Renal cortical epithelial cell (primary cell): Measurements from ENCODE around the gene ZNF562. TPM values are rescaled to one million over a fixed set of nuclear protein-coding genes. Genes with fewer than 3 reads are reported as not detected.

Experiments
- DNase-seq: peaks from one replicate; pipeline ENCODE4 v3.0.0-alpha.2; 2011; ENCODE audit warnings: low read depth
- total RNA-seq: library from RNA; depleted of rRNA; stranded (reverse); fragments of >200 nt; gene quantifications from 2 replicates; pipeline ENCODE4 v1.2.3, GENCODE V29; 2014

The ZNF562 gene
- total RNA-seq, 1 donor from 2014 or later: 57.3 TPM

DNA sequence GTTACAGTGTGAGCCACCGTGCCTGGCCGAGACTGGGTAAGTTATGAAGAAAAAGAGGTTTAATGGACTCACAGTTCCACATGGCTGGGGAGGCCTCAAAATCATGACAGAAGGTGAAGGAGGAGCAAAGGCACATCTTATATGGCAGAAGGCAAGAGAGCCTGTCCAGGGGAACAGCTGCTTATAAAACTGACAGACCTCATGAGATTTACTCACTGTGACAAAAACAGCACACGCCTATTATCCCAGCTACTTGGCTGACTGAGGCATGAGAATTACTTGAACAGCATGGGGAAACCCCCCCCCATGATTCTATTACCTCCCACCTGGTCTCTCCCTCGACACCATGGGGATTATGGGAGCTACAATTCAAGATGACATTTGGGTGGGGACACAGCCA is 30.4 kb downstream of the ZNF562 start:
- DNase-seq: no peak

DNA sequence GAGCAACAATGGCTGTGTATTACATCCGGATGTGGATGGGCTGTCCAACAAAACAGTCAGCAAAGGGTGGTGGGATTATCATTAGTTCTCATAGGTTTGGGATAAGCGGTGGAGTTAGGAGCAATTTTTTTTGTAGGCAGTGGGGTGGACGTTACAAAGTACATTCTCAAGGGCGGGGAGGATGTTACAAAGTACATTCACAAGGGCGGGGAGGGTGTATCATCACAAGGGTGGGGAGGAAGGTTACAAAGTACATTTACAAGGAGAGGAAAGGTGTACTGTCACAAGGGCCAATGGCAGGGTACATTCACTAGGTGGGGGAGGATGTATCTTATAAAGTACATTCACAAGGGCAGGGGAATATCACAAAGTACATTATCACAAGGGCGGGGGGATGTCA is 33.1 kb downstream of the ZNF562 start:
- no peak for DNase-seq

DNA sequence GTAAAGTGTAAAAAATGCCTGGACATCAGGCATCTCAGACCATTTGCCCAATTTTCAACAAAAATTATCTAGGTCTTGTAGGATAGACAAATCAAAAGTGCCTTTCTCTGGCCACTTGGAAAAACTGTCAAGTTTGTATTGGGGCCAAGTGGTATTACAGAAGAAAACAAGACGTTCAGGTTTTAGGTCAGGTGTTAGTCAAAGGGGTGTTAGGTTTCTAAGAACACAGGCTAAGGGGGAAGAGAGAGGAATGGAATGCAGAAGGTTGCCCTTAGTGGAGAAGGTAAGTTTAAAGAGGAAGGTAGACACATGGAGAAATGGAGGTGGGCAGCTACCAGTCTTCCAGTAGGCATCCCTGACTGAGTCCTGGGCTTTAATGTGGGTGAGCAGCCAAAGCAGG is 33.9 kb downstream of the ZNF562 start:
- no peak for DNase-seq

DNA sequence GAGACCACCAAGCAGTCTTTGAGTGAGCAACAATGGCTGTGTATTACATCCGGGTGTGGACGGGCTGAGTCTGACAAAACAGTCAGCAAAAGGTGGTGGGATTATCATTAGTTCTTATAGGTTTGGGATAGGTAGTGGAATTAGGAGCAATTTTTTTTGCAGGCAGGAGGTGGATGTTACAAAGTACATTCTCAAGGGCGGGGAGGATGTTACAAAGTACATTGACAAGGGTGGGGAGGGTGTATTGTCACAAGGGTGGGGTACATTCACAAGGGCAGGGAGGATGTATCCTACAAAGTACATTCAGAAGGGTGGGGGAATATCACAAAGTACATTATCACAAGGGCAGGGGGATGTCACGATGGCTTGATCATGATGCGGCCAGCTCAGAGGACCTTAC is 38.9 kb downstream of the ZNF562 start:
- no peak for DNase-seq

DNA sequence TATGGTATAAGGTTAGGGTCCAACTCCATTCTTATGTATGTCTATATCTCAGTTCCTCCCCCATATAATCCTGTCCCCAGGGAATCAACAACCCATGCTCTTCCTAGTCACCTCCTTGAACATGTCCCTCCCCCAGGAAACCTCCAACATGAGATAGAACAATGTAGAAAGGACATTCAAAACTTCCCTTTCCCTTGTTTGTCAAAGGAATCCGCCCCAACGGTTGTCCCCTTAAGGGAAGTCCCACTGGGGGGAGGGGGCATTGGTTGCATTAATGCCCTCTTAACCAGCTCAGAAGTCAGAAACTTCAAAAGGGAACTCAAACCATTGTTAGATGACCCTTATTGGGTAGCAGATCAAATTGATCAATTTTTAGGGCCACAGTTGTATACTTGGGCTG is 47.0 kb downstream of the ZNF562 start:
- DNase-seq: no peak

DNA sequence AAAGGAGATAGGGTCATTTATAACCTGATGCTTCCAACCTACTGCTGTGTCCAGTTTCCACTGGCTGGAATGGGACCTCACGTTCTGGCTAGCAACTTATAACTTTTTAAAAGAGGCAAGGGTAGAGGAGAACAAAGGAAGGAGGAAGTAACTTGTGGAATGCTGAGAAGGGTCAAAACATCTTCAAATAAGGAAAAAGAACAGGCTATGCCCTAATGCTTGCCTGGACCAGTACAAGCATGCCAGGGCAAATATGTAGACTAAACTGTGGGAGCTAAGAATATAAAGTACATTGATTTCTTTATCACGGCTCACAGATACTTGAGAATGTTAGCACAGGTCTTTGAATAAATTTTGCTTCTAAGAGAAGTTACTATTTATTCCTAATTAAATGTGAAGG is 52.4 kb downstream of the ZNF562 start:
- DNase-seq: peak; percentile 48

DNA sequence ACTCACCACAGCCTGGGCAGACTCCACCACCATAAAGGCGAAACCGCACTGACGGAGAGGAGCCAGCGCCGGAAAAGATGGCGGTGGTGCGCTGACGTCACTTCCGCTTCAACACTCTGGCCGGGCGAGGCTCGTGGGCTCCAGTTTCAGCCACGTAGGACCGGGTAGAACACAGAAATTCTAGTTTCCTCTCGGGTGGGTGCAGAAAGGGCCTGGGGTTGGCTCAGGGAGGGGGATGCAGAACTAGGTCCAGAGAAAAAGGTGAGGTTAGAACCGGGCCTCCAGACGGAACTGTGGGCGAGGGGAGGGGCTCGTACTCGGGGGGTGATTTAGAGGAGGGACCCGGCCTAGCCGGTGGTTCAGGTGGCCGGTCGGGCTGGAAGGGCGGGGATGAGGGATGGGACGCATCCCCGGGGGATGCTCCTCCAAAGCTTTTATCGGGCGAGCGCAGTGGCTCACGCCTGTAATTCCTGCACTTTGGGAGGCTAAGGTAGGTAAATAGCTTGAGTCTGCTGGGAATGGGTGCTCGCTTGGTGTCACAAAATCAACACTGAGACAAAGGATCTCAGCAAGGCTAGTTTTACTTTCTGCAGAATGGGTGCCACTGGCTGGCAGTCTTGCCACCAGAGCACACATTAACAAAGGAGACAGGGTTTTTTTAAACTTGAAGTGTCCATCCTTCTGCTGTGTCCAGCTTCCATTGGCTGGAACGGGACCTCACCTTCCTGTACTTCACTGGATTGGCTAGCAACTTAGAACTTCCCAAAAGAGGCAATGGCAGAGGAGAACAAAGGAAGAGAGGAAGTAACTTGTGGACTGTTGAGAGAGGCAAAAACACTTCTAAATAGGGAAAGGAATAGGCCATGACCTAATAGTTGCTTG is 53.5 kb downstream of the ZNF562 start, which contains the start of gene ZNF561:
TSS of gene ZNF561 (minus strand) at position 77 of the 882 bp plus-strand sequence. CDS start 1,776 bp downstream, outside the sequence.
- peak; percentile 89 for DNase-seq

DNA sequence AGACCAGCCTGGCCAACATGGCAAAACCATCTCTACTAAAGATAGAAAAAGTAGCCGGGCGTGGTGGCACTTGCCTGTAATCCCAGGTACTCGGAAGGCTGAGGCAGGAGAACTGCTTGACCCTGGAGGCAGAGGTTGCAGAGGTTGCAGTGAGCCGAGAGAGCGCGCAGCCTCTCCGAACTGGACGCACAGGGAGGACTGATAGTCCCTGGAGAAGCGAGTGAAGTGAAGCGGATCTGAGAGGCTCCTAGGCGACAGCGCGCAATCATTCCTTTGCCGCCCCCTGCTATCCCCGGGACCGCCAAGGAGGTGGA is 54.1 kb downstream of the ZNF562 start:
- DNase-seq: no peak

DNA sequence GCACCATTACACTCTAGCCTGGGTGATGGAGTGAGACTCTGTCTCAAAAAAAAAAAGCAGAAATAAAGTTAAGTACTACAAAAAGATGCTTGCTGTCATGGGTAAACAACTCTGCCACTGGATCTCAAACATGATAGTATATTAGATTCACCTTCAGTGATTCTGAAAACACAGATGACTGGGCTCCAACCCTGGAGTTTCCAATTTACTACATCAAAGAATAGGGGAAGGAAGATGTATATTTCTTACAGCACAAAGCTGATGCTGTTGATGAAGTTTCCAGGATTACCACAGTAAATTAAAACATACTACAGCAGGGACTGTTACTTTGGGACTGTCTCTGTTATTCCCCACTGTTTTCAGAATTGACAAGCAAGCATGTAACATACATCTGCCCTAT is 59.1 kb downstream of the ZNF562 start:
- DNase-seq: no peak

DNA sequence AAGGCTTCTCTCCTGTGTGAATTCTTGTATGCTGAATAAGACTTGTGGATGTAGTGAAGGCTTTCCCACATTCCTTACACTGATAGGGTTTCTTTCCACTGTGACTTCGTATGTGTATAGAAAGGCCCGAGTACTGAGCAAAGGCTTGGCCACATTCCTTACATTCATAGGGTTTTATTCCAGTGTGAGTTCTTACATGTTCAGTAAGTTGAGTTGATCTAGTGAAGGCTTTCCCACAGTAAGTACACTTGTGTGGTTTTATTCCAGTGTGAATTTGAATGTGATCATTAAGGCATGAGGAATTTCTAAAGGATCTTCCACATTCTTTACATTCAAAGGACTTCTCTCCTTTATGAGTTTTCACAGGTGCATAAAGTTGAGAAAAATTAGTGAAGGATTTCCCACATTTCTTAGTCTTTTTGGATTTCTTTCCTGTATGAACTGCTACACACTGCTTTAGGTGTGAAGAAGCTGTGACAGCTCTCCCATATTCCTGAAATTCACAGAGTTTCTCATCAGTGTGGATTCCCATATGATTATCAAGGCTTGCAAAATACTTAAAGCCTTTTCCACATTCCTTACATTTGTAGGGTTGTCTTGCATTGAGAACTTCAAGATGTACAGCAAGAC is 64.3 kb downstream of the ZNF562 start:
- no peak for DNase-seq

DNA sequence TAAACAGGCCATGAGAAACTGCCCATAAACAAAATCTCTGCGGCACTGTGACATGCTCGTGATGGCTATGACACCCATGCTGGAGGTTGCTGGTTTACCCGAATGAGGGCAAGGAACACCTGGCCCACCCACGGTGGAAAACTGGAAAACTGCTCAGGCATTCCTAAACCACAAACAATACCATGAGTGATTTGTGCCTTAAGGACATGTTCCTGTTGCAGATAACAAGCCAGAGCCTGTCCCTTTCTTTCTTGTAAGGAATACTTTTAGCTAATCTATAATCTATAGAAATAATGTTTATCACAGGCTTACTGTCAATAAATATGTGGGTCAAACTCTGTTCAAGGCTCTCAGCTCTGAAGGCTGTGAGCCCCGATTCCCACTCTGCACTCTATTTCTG is 66.0 kb downstream of the ZNF562 start:
- no peak for DNase-seq

DNA sequence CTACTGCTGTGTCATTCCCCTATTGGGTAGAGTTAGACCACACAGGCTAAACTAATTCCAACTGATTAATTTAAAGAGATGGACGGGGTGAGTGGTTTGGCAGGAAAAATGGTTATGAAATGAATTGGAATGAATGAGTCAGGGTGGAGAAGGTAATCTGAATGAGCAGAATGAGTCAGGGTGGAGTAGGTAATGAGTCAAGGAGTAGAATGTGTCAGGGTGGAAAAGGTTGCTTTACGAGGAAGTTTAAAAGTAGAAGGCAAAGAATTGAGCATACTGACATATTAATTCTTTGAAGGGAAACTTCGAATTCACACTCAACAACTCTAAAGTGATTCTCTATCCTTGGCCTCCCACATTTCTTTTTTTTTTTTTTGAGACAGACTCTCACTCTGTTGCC is 77.9 kb downstream of the ZNF562 start:
- peak; percentile 30 for DNase-seq

Other genes with a start within 250 kb of the ZNF562 start
- gene ZNF266, start 239.5 kb downstream of the ZNF562 start, total RNA-seq: 10.4 and 19.3 TPM in 2 replicates
- gene ZNF560, start 176.5 kb downstream of the ZNF562 start, total RNA-seq: 0.15 and 0.35 TPM in 2 replicates
- 28.8 and 34.1 TPM in 2 replicates for gene ZNF426, start 136.5 kb downstream of the ZNF562 start, total RNA-seq
- gene ZNF121, start 90.6 kb downstream of the ZNF562 start, total RNA-seq: 63.4 and 69.6 TPM in 2 replicates
- gene ZNF561, start 53.9 kb downstream of the ZNF562 start, total RNA-seq: 34.6 and 70.2 TPM in 2 replicates
- 2.1 and 25.8 TPM in 2 replicates for gene ZNF846, start 93.6 kb upstream of the ZNF562 start, total RNA-seq
- 9.7 and 16.7 TPM in 2 replicates for gene FBXL12, start 144.0 kb upstream of the ZNF562 start, total RNA-seq
- 229 and 449 TPM in 2 replicates for gene UBL5, start 152.8 kb upstream of the ZNF562 start, total RNA-seq
- 92.3 and 112 TPM in 2 replicates for gene PIN1, start 160.2 kb upstream of the ZNF562 start, total RNA-seq